Prostate gland (tissue), 2 donors: ENCODE results near the gene MAML2.

Experiments
- POLR2A ChIP-seq: fragments of 450-650 bp; IDR thresholded peaks from one replicate; pipeline ENCODE4 v1.6.1; 2016; ENCODE audit warnings: antibody characterized with exemption, mild to moderate bottlenecking
- TF ChIP-seq, protein P1 (sequence below), 4 experiments: fragments of 200-600 bp in 2 of 4; fragments of 450-650 bp in 2 of 4; sonication (generic) in 2 of 4; IDR thresholded peaks; 1 replicate in 3 of 4; 2 replicates in 1 of 4; pipeline ENCODE4 v1.5.1; 2016 to 2019; ENCODE audit warnings: antibody characterized with exemption in 4 of 4, mild to moderate bottlenecking in 2 of 4, moderate library complexity in 2 of 4

DNA sequence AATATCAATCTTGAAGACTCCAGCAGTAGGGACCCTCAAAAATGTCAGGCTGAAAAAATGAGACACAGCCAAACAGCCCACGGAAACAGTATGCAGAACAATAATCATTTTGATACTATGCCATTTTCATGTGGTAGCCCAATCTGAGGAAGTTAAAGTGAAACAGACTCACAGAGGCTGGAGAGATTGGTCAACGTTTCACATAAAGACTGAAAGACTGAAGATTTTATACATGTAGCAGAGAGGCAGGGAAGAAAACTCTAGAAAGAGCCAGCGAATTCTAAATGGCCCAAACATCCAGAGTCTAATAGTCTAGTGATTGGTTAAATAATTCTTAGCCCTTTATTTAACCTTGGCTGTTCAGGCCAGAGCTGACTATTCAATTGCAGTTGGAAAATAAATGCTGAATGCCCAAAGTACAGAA, 49.4 kb downstream of the MAML2 start:
- TF ChIP-seq, protein P1, sequence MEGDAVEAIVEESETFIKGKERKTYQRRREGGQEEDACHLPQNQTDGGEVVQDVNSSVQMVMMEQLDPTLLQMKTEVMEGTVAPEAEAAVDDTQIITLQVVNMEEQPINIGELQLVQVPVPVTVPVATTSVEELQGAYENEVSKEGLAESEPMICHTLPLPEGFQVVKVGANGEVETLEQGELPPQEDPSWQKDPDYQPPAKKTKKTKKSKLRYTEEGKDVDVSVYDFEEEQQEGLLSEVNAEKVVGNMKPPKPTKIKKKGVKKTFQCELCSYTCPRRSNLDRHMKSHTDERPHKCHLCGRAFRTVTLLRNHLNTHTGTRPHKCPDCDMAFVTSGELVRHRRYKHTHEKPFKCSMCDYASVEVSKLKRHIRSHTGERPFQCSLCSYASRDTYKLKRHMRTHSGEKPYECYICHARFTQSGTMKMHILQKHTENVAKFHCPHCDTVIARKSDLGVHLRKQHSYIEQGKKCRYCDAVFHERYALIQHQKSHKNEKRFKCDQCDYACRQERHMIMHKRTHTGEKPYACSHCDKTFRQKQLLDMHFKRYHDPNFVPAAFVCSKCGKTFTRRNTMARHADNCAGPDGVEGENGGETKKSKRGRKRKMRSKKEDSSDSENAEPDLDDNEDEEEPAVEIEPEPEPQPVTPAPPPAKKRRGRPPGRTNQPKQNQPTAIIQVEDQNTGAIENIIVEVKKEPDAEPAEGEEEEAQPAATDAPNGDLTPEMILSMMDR (IDR thresholded peaks at IDR 0.05), result no peak
- no peak for TF ChIP-seq POLR2A
